PC-9 (cell line): Measurements from ENCODE around the gene CCDC174. TPM values are rescaled to one million over a fixed set of nuclear protein-coding genes. Genes with fewer than 3 reads are reported as not detected.

Experiments used
- BruUV-seq: library from RNA; stranded (reverse); fragments of 400-500 nt; replicated peaks from 2 replicates; lab custom pipeline; 2021; lab: Mats Ljungman, UMichigan
- CTCF ChIA-PET: fragments of 300-600 bp; sonication (Branson Sonifier 250); formaldehyde crosslinking; loops from one replicate; lab custom pipeline; 2022; ENCODE audit warnings: antibody characterized with exemption; lab: Charles Lee
- POLR2A ChIA-PET: fragments of 300-600 bp; sonication (Branson Sonifier 250); formaldehyde crosslinking; loops from one replicate; lab custom pipeline; 2022; ENCODE audit warnings: antibody characterized with exemption; ENCODE audit not compliant: unreplicated experiment; lab: Charles Lee
- DNase-seq, 2 experiments: peaks; one replicate each; pipeline versions ENCODE4 v3.0.0 to v3.0.0-alpha.2; 2015 to 2022; ENCODE audit warnings: mixed read lengths in 1 of 2
- H2AFZ ChIP-seq: fragments of 200-600 bp; sonication (generic); 2 replicates; pipeline ENCODE4 v1.8.1; 2017; ENCODE audit warnings: antibody characterized with exemption
- H3F3A ChIP-seq: fragments of 200-600 bp; sonication (generic); 2 replicates; pipeline ENCODE4 v1.8.1; 2017; ENCODE audit warnings: antibody characterized with exemption, mild to moderate bottlenecking, low read depth; ENCODE audit not compliant: insufficient read depth
- H3K27ac ChIP-seq: fragments of 200-600 bp; sonication (generic); 2 replicates; pipeline ENCODE4 v1.6.1; 2016; ENCODE audit warnings: mixed run types
- H3K27me3 ChIP-seq: fragments of 200-600 bp; sonication (generic); 2 replicates; pipeline ENCODE4 v1.6.1; 2016; ENCODE audit warnings: low read depth, mixed run types; ENCODE audit not compliant: insufficient read depth
- H3K36me3 ChIP-seq: fragments of 200-600 bp; sonication (generic); 2 replicates; pipeline ENCODE4 v1.6.1; 2016; ENCODE audit warnings: low read depth, mixed run types
- H3K4me1 ChIP-seq: fragments of 200-600 bp; sonication (generic); replicated peaks from 2 replicates; pipeline ENCODE4 v1.6.1; 2016; ENCODE audit warnings: mixed run types; ENCODE audit not compliant: insufficient read depth
- H3K4me2 ChIP-seq: fragments of 200-600 bp; sonication (generic); 2 replicates; pipeline ENCODE4 v1.6.1; 2017; ENCODE audit warnings: mixed run types
- H3K4me3 ChIP-seq: fragments of 200-600 bp; sonication (generic); 2 replicates; pipeline ENCODE4 v1.6.1; 2016; ENCODE audit warnings: mixed run types
- H3K79me2 ChIP-seq: fragments of 200-600 bp; sonication (generic); 2 replicates; pipeline ENCODE4 v1.6.1; 2017; ENCODE audit warnings: low read depth, mixed run types
- H3K9me2 ChIP-seq: fragments of 200-600 bp; sonication (generic); 2 replicates; pipeline ENCODE4 v1.8.1; 2017; ENCODE audit warnings: mild to moderate bottlenecking; ENCODE audit not compliant: insufficient read depth
- H3K9me3 ChIP-seq: fragments of 200-600 bp; sonication (generic); 2 replicates; pipeline ENCODE4 v1.8.1; 2016; ENCODE audit warnings: low read depth; ENCODE audit not compliant: insufficient read depth
- H4K20me1 ChIP-seq: fragments of 200-600 bp; sonication (generic); 2 replicates; pipeline ENCODE4 v1.8.1; 2017; ENCODE audit not compliant: insufficient read depth
- CTCF ChIP-seq: fragments of 200-600 bp; sonication (generic); conservative IDR thresholded peaks from 2 replicates; pipeline ENCODE4 v1.6.1; 2017; ENCODE audit warnings: mixed run types, antibody characterized with exemption, mild to moderate bottlenecking, moderate library complexity
- EZH2 ChIP-seq: fragments of 200-600 bp; sonication (generic); IDR thresholded peaks from 2 replicates; pipeline ENCODE4 v1.8.0; 2017; ENCODE audit warnings: antibody characterized with exemption, low read depth
- intact Hi-C: fragments of 100-400 bp; cut with micrococcal nuclease; formaldehyde crosslinking; loops from one replicate; pipeline ENCODE4 v1.10.0; 2022; ENCODE audit not compliant: unreplicated experiment
- total RNA-seq: library from RNA; stranded (reverse); gene quantifications from 2 replicates; pipeline ENCODE4 v1.2.3, GENCODE V29; 2021

Gene CCDC174
- total RNA-seq, 1 experiment from 2014 or later, result 14.7 TPM

GRCh38 chr3:14602804-14603644 is 48.5 kb upstream of the CCDC174 start:
- intact Hi-C loops, result no loop called here
- no peaks in the 10 kb centered on the region for H3K36me3 ChIP-seq
- DNase-seq, result no peak
- no peaks in the 10 kb centered on the region for H3K9me3 ChIP-seq
- no peak overlapping the region for H2AFZ ChIP-seq
- H3K4me1 ChIP-seq, result no peaks in the 10 kb centered on the region
- no peaks in the 10 kb centered on the region for H3K79me2 ChIP-seq
- H3F3A ChIP-seq, result no peaks in the 10 kb centered on the region
- H3K27me3 ChIP-seq, result peaks cover 57% of the 10 kb centered on the region
- no peak overlapping the region for H3K4me3 ChIP-seq
- H3K4me2 ChIP-seq, result no peak overlapping the region
- peak; percentile 85; the same call in 1 of the 2 replicates for TF ChIP-seq EZH2
- TF ChIP-seq CTCF, result no peak
- no TSS peak for BruUV-seq
- H4K20me1 ChIP-seq, result 0 out of 2 replicates have a peak, but pooled peaks cover 5% of the 10 kb centered on the region
- no peaks in the 10 kb centered on the region for H3K9me2 ChIP-seq
- POLR2A ChIA-PET, result no interaction called here
- CTCF ChIA-PET, result no interaction called here
- no peak overlapping the region for H3K27ac ChIP-seq

DNA sequence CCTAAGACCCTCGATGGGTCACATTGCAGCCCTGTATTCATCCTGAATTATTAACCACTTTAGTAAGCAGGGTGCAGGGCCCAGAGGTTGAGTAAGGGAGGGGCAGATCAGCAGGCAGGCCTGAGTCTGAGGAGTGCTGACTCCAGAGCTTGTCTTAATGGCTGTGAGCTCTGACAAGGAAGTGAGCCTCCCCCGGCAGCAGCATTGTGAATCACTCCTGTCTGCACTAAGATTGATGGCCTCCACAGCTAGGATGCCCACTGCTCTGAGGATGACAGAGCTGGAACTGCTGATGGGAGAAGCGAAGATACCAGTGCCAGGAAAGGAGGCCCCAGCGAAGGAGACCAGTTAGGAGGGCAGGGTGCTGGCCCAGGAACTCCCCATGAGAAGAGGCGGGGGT is 46.5 kb upstream of the CCDC174 start:
- intact Hi-C loops, result no loop called here
- no peak overlapping the region for H2AFZ ChIP-seq
- no peak for DNase-seq
- H3K36me3 ChIP-seq, result no peaks in the 10 kb centered on the region
- POLR2A ChIA-PET, result no interaction called here
- BruUV-seq, result no TSS peak
- no peaks in the 10 kb centered on the region for H3K79me2 ChIP-seq
- no peaks in the 10 kb centered on the region for H3K9me2 ChIP-seq
- no peak overlapping the region for H3K4me2 ChIP-seq
- CTCF ChIA-PET, result no interaction called here
- H3K27ac ChIP-seq, result no peak overlapping the region
- peaks cover 58% of the 10 kb centered on the region for H3K27me3 ChIP-seq
- H3F3A ChIP-seq, result no peaks in the 10 kb centered on the region
- TF ChIP-seq EZH2 (no peak), CTCF (no peak)
- 0 out of 2 replicates have a peak, but pooled peaks cover under 1% of the 10 kb centered on the region for H4K20me1 ChIP-seq
- H3K4me1 ChIP-seq, result no peaks in the 10 kb centered on the region
- no peak overlapping the region for H3K4me3 ChIP-seq
- H3K9me3 ChIP-seq, result no peaks in the 10 kb centered on the region

GRCh38 chr3:14605744-14606143 is 45.8 kb upstream of the CCDC174 start:
- H3K4me2 ChIP-seq, result no peak overlapping the region
- BruUV-seq, result no TSS peak
- no peaks in the 10 kb centered on the region for H3K9me3 ChIP-seq
- no peaks in the 10 kb centered on the region for H3K79me2 ChIP-seq
- TF ChIP-seq CTCF, result no peak
- H3F3A ChIP-seq, result no peaks in the 10 kb centered on the region
- no peak overlapping the region for H2AFZ ChIP-seq
- no peak for DNase-seq
- H3K9me2 ChIP-seq, result no peaks in the 10 kb centered on the region
- H3K36me3 ChIP-seq, result no peaks in the 10 kb centered on the region
- no peaks in the 10 kb centered on the region for H3K4me1 ChIP-seq
- intact Hi-C loops, result no loop called here
- ChIA-PET POLR2A (no interaction called here), CTCF (no interaction called here)
- no peak overlapping the region for H3K4me3 ChIP-seq
- H3K27me3 ChIP-seq, result peaks cover 58% of the 10 kb centered on the region
- no peak overlapping the region for H3K27ac ChIP-seq
- H4K20me1 ChIP-seq, result no peaks in the 10 kb centered on the region
